Measurements from ENCODE around the gene RPLP1. TPM values are rescaled to one million over a fixed set of nuclear protein-coding genes. Genes with fewer than 3 reads are reported as not detected.
"Not testable (repeated sequence)": the region's sequence is repeated elsewhere in the genome, so short reads cannot be mapped to it uniquely, and the experiment has no call there.

Gene RPLP1
- total RNA-seq, 2 donors from 2014 or later, result 1,228 to 1,338 TPM

DNA sequence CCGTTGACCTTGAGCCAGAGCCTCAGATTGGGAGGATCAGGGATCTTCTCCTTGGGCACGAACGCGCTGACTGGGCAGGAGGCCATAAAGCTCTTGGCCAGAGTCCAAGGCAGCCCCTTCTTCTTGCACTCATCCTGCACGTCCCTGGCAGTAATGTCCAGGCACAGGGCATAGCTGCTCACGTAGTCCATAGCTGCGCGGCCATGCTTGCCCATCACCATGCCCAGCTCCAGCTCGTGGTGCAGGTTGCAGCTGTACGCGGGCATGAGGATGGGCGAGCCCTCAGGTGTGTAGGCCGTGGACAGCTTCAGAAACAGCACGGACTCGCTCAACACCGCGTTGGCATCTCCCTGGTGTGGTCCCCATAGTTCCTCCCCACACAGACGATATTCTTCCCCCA is 17.9 kb upstream of the RPLP1 start:
- DNase-seq, result no peak
- no peak for ATAC-seq
- intact Hi-C loops (cut with DNase I, micrococcal nuclease), result no loop called here

DNA sequence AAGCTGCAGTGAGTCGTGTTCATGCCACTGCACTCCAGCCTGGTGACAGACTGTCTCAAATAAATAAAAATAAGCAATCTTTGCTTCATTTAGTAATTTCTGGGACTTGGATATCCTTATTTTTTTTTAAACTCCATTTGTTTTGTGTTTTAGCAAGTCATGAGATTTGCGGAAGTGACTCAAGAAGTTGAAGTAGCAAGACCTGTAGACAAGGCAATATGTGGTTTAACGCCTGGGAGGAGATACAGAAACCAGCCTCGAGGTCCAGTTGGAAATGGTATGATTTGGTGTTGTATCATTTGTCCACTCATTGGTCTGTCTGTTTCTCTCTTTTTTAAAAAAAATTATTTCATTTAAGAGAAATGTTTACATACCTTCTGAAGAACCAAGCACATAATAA is 16.6 kb upstream of the RPLP1 start:
- intact Hi-C loops (cut with DNase I, micrococcal nuclease), result no loop called here
- DNase-seq, result no peak
- no peak for ATAC-seq

DNA sequence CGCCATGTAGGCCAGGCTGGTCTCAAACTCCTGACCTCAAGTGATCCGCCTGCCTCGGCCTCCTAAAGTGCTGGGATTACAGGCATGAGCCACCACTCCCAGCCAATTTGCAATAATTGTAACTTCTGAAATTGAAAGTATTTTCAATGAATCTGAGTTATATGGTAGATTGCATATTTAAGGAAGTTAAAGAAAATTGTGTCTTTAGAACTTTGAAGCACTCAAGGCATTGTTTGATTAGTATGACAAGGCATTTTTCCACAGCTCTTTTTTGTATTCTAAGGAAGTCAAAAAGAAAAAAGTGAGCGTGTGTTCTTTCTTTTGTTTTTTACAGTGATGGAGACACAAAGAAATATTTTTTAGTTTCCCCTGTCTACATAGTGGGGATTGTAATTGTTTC is 15.7 kb upstream of the RPLP1 start:
- DNase-seq (no peak), ATAC-seq (no peak)
- intact Hi-C loops (cut with DNase I, micrococcal nuclease), result no loop called here

GRCh38 chr15:69439623-69440022 is 13.0 kb upstream of the RPLP1 start:
- DNase-seq (no peak), ATAC-seq (no peak)
- intact Hi-C loops (cut with DNase I, micrococcal nuclease), result no loop called here

DNA sequence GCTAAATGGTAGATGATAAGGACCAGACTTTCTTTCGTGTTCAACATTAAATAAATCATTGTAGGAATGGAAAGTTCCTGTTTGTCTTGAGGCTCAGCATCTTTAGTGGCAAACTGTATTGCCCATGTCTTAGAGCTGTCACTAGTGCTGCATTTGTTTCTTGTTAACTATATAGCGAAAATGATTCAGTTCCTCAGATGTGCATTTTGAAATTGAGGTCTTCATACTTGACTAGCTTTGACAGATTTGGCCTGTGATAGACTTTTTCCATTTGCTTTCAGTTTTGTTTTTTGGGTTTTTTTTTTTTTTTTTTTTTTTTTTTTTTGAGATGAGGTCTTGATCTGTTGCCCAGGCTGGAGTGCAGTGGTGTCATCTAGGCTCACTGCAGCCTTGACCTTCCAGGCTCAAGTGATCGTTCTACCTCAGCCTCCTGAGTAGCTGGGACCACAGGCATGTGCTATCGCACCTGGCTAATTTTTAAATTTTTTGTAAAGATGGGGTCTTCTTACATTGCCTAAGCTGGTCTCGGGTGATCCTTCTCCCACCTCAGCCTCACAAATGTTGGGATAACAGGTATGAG is 9.5 kb upstream of the RPLP1 start:
- DNase-seq (no peak), ATAC-seq (no peak)
- intact Hi-C loops (cut with DNase I, micrococcal nuclease), result no loop called here

- intact Hi-C loops (cut with DNase I, micrococcal nuclease), result no loop called here
- DNase-seq, result no peak
- ATAC-seq, result no peak
These were observed 7.9 kb upstream of the RPLP1 start for GRCh38 chr15:69444686-69445085.

GRCh38 chr15:69446953-69447352 is 5.7 kb upstream of the RPLP1 start:
- no peak for ATAC-seq
- intact Hi-C loops (cut with DNase I, micrococcal nuclease), result no loop called here
- DNase-seq, result no peak

DNA sequence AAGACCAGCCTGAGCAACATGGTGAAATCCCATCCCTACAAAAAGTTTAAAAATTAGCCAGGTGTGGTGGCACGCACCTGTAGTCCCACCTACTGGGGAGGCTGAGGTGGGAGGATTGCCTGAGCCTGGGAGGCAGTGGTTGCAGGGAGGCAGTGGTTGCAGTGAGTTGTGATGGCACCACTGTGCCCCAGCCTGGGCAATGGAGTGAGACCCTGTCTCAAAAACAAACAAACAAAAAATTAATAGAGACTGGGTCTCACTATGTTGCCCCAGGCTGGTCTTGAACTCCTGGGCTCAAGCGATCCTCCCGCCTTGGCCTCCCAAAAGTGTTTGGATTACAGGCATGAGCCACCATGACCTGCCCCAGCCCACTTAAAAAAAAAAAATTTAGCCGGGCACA is 2.4 kb upstream of the RPLP1 start:
- DNase-seq; ATAC-seq; intact Hi-C loops (cut with DNase I, micrococcal nuclease): not testable (repeated sequence)

DNA sequence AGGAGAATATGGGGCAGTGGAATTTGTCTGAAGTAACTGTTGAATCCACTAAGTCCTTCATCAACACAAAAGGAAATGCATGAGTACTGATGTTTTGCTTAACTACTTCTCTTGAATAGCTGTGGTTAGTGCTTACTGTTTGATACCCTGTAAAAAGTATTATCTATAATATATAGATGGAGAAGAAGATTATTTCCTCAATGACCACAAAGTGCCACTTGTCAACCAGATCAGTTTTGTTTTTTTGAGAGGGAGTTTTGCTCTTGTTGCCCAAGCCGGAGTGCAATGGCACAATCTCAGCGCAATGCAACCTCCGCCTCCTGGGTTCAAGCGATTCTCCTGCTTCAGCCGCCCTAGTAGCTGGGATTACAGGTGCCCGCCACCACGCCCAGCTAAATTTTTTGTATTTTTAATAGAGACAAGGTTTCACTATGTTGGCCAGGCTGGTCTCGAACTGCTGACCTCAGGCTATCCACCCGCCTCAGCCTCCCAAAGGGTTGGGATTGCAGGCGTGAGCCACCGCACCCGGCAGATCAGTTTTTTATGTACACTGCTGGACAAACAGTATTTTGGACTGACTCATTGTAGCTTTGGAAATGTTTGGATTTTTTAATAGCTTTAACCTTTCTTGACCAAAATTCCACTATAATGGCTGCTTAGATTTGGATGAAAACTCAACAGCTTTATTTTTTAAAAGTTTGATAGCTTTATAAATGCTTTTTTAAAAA is 1.5 kb upstream of the RPLP1 start:
- no peak for DNase-seq
- no peak for ATAC-seq
- intact Hi-C loops (cut with DNase I, micrococcal nuclease), result no loop called here

DNA sequence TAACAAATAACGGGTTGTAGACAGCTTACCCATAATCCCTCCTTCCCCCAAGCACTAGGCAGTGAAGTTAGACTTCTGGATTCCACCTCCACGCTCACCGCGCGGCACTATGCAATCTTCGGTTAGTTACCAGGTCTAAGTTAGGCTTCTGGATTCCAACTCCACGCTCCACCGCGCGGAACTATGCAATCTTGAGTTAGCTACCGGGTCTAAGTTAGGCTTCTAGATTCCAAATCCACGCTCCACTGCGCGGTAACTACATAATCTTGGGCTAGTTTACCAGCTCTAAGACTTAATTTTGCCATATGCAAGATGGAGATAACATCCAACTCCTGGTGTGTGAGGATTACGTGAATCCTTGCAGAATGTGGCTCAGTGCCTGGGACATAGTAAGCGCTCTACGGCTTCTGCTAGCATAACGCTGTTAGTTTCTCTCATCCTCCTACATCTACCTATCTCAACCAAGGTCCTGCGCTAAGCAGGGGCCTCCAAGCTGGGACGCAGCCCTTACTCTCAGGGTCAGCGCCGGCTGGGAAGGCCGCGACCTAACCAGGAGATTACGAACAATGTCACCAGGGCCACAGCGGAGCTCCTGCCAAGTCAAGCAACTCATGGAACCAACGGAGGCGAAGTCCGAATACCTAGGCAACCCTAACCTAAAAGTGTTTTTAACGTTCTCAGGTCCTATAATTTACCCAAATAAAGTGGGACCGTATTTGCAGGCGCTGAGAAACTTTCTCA is 497 bp upstream of the RPLP1 start:
- intact Hi-C loops (cut with DNase I, micrococcal nuclease), result no loop called here
- peak in 1 of 2 donors; percentile 37 for DNase-seq
- ATAC-seq, result peak; percentile 23

DNA sequence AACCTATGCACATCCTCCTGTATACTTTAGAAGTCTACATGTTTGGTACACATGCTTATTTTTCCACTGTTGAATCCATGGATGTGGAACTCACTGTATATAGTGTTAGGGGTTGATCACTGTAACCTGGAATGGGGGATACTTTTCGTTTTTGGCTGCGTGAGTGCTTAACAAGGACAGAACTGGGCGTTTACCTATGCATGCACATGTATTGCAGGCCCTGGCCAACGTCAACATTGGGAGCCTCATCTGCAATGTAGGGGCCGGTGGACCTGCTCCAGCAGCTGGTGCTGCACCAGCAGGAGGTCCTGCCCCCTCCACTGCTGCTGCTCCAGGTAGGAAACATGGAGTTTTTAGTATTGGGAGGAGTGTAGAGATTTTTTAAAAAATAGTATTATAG is 2.3 kb downstream of the RPLP1 start:
- intact Hi-C loops (cut with DNase I, micrococcal nuclease), result no loop called here

DNA sequence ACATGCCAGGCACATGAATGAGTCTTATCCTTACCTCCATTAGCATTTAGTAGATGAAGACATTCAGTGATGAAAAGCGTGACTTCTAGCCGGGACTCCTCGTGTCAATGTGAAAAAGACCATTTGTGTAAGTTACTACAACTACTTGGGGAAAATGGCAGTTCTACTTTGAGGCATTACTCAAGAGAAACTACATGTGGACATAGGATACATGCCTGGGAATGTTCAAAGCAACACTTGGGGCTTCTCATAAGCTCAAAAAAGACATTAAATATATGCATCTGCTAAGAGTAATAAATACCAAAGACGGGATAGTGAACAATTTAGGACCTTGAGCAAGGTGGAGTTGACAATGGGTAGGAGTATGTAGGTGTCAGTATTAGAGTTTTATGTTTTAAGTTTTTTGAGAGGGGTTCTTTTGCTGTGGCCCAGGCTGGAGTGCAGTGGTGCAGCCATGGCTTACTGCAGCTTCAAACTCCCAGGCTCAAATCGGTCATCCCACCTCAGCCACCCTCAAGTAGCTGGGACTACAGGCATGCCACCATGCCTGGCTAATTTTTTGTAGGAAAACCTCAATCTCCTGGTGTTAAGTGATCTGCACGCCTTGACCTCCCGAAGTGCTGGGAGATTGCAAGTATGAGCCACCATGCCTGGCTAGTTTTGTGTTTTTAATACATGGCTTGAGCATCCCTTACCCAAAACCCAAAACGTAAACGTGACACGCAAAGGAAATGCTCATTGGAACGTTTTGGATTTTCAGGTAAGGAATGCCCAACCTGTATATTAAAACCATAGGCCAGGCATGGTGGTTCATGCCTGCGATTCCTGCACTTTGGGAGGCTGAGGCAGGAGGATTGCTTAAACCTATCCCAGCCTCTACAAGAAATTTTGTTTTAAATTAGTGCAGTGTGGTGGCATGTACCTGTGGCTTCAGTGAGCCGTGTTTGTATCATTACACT is 3.9 kb downstream of the RPLP1 start:
- ATAC-seq (no peak), DNase-seq (no peak)
- intact Hi-C loops (cut with DNase I, micrococcal nuclease), result no loop called here

More for the DNA sequence above, 2.3 kb downstream of the RPLP1 start:
- no peak for ATAC-seq
- DNase-seq, result no peak

DNA sequence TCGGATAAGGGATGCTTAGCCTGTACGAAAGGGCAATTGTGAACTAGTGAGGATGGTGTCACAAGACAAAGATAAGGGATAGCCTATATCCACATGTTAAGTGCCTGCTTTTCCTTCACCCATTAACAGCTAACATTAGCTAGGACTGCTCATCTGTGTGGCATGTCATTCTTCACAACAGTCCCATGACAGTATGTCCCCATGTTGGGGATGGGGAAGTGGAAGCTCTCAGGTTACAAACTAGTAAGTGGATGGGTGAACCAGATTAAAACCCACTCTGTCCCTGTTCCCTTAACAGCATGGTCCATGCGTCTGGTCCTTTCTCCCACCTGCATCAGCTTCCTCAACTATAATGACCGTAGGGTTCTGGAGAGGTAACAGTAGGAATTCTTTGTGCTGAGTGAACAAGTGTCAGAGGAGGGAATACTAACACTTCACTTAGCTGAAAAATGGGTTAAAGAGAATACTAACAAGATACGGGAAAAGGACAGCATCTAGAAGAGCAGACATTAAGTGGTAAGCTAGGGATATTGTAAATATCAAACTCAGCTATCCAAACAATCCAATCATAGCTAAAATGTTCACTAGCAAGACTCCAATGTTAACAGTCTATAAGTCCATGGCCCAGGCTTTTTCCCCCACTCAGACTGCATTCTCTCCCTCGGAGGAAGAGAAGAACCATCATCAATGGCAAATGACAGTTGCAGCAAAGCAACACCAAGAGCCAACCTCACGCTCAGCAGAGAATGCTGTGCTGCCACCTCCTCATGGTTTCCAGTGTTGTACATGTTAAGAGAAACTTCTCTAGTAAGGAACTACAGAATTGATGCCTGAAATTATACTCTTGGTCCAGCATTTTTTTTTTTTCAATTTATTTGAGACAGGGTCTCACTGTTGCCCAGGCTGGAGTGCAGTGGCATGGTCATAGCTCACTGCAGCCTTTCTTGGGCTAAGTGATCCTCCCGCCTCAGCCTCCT is 5.0 kb downstream of the RPLP1 start:
- DNase-seq, result no peak
- intact Hi-C loops (cut with DNase I, micrococcal nuclease), result no loop called here

GRCh38 chr15:69459066-69459465 is 6.4 kb downstream of the RPLP1 start:
- ATAC-seq (no peak), DNase-seq (no peak)
- intact Hi-C loops (cut with DNase I, micrococcal nuclease), result no loop called here

More for the DNA sequence above, 5.0 kb downstream of the RPLP1 start:
- no peak for ATAC-seq

DNA sequence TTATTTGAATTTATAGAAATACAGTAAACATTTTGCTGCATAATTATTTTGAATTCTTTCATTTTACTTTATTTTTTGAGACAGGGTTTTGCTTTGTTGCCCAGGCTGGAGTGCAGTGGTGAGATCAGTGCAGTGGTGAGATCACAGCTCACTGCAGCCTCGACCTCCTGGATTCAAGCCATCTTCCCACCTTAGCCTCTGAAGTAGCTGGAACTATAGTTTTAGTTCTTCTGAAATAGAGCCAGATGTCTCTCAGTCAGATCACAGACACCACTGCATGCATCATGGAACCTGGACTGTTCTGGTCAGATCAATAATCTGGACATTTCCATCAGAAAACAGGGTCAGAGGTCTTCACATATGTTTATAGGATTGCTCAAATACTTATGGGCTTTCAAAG is 7.9 kb downstream of the RPLP1 start:
- intact Hi-C loops (cut with DNase I, micrococcal nuclease), result no loop called here
- ATAC-seq (no peak), DNase-seq (no peak)

DNA sequence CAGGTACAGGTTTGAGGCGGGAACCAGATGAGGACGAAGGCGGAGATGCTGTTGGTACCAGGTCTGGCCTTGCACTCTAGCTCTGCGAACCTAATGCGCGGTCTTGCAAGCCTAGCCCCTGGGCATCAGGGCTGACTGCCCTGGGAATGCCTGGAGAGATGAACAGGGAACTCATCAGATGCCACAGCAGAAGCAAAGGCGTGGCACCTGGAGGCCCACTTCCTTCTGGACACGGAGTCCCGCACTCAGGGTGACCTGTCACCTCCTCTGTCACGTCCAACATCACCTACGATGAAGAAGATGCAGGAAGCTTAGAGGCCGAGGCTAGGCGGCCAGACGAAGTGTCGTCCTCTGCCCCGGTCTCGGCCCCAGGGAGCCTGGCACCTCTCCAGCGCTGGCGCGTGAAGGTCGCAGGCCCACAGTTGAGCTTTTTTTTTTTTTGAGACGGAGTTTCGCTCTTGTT is 9.4 kb downstream of the RPLP1 start:
- ATAC-seq (peak; percentile 41), DNase-seq (peak; percentile 56 to 72)
- intact Hi-C loops (cut with DNase I, micrococcal nuclease), result no loop called here

GRCh38 chr15:69462493-69463181 is 10.0 kb downstream of the RPLP1 start:
- intact Hi-C loops (cut with DNase I, micrococcal nuclease), result no loop called here
- peak; percentile 96 to 97 for DNase-seq
- peak; percentile 90 for ATAC-seq
